HCT116 (cell line): ENCODE results near the gene IL4. TPM values are rescaled to one million over a fixed set of nuclear protein-coding genes. Genes with fewer than 3 reads are reported as not detected.

ENCODE experiments used
- ATAC-seq: fragments of 200-7000 bp; cut with Tn5 transposase; 2 replicates; pipeline ENCODE4 v1.9.1; 2020; ENCODE audit warnings: mild to moderate bottlenecking, moderate library complexity
- BruUV-seq: library from RNA; stranded (reverse); fragments of 400-500 nt; replicated peaks from 2 replicates; lab custom pipeline; 2021; lab: Mats Ljungman, UMichigan
- CTCF ChIA-PET: fragments of 300-600 bp; sonication (Branson Sonifier 250); formaldehyde crosslinking; loops from one replicate; lab custom pipeline; 2021; ENCODE audit warnings: antibody characterized with exemption; lab: Charles Lee
- POLR2A ChIA-PET: fragments of 300-600, 350-600 bp; sonication (Branson Sonifier 250); formaldehyde crosslinking; loops from one replicate; lab custom pipeline; 2021; ENCODE audit warnings: antibody characterized with exemption; lab: Charles Lee
- RAD21 ChIA-PET, 2 experiments: fragments of 300-600 bp; sonication (Branson Sonifier 250); formaldehyde crosslinking; loops; one replicate each; lab custom pipeline; 2023; ENCODE audit warnings: low total read pairs in 2 of 2; ENCODE audit not compliant: uncharacterized antibody in 2 of 2, unreplicated experiment in 2 of 2, low non-redundant PET in 1 of 2; lab: Charles Lee
- DNase-seq: peaks from one replicate; pipeline ENCODE4 v3.0.0-alpha.2; 2010; ENCODE audit warnings: low read depth, low spot score
- H2AFZ ChIP-seq: fragments of 200-600 bp; shearing (Covaris generic), sonication (generic); 2 replicates; pipeline ENCODE4 v1.6.1; 2017; ENCODE audit warnings: low read depth, mixed run types, mixed read lengths, antibody characterized with exemption, low read length; ENCODE audit not compliant: poor library complexity, severe bottlenecking
- H3K27ac ChIP-seq: 2 replicates; pipeline ENCODE4 v1.5.1; 2012; ENCODE audit warnings: low read depth, low read length
- H3K27me3 ChIP-seq: fragments of 200-600 bp; sonication (generic); 2 replicates; pipeline ENCODE4 v1.6.1; 2016; ENCODE audit warnings: mixed run types, low read length, mixed read lengths; ENCODE audit not compliant: insufficient read depth
- H3K36me3 ChIP-seq, 2 experiments: fragments of 200-500 bp in 1 of 2; fragments of 200-600 bp in 1 of 2; sonication (Bioruptor generic) in 1 of 2; sonication (generic) in 1 of 2; 2 replicates each; pipeline versions ENCODE4 v1.5.1 to v1.6.1; 2014 to 2016; ENCODE audit warnings: low read length in 2 of 2, inconsistent platforms in 1 of 2, mixed read lengths in 1 of 2, mixed run types in 1 of 2; ENCODE audit not compliant: insufficient read depth in 2 of 2, control insufficient read depth in 1 of 2
- H3K4me1 ChIP-seq, 2 experiments: fragments of 200-600 bp in 1 of 2; sonication (generic) in 1 of 2; 2 replicates each; pipeline versions ENCODE4 v1.5.1 to v1.6.1; 2012 to 2017; ENCODE audit warnings: low read length in 2 of 2, inconsistent platforms in 1 of 2, mild to moderate bottlenecking in 1 of 2, mixed read lengths in 1 of 2, mixed run types in 1 of 2, moderate library complexity in 1 of 2; ENCODE audit not compliant: insufficient read depth in 2 of 2, control insufficient read depth in 1 of 2
- H3K4me2 ChIP-seq: fragments of 200-600 bp; sonication (generic); 2 replicates; pipeline ENCODE4 v1.6.1; 2017; ENCODE audit warnings: mixed run types, low read length, mixed read lengths
- H3K4me3 ChIP-seq, 2 experiments: fragments of 200-600 bp in 1 of 2; sonication (generic) in 1 of 2; replicated peaks in 1 of 2; 2 replicates each; pipeline ENCODE4 v1.5.1; 2011 to 2016; ENCODE audit warnings: low read length in 2 of 2, control low read depth in 1 of 2, low read depth in 1 of 2, mild to moderate bottlenecking in 1 of 2, mixed read lengths in 1 of 2, mixed run types in 1 of 2
- H3K79me2 ChIP-seq: fragments of 200-600 bp; sonication (generic); 2 replicates; pipeline ENCODE4 v1.6.1; 2017; ENCODE audit warnings: mild to moderate bottlenecking, mixed run types, low read length, moderate library complexity, mixed read lengths; ENCODE audit not compliant: insufficient read depth
- H3K9ac ChIP-seq: fragments of 200-600 bp; sonication (generic); 2 replicates; pipeline ENCODE4 v1.6.1; 2016; ENCODE audit warnings: low read length, mixed read lengths
- H3K9me2 ChIP-seq: fragments of 200-600 bp; sonication (generic), shearing (Covaris generic); 2 replicates; pipeline ENCODE4 v1.6.1; 2017; ENCODE audit warnings: mixed run types, mild to moderate bottlenecking, moderate library complexity; ENCODE audit not compliant: insufficient read depth
- H3K9me3 ChIP-seq, 2 experiments: fragments of 200-500 bp in 1 of 2; fragments of 200-600 bp in 1 of 2; sonication (Bioruptor generic) in 1 of 2; sonication (generic) in 1 of 2; 2 replicates each; pipeline ENCODE4 v1.6.1; 2014 to 2017; ENCODE audit warnings: low read length in 2 of 2, mixed read lengths in 2 of 2, inconsistent platforms in 1 of 2, low read depth in 1 of 2, mild to moderate bottlenecking in 1 of 2, mixed run types in 1 of 2, moderate library complexity in 1 of 2; ENCODE audit not compliant: control insufficient read depth in 1 of 2, insufficient read depth in 1 of 2
- H4K20me1 ChIP-seq: fragments of 200-600 bp; sonication (generic), shearing (Covaris generic); 2 replicates; pipeline ENCODE4 v1.6.1; 2017; ENCODE audit warnings: mixed run types, mild to moderate bottlenecking, moderate library complexity; ENCODE audit not compliant: insufficient read depth
- ATF3 ChIP-seq: IDR thresholded peaks from 2 replicates; pipeline ENCODE4 v1.6.1; 2012
- CBX3 ChIP-seq: IDR thresholded peaks from 2 replicates; pipeline ENCODE4 v1.6.1; 2012; ENCODE audit warnings: low read depth
- CEBPB ChIP-seq: IDR thresholded peaks from 2 replicates; pipeline ENCODE4 v1.6.1; 2012; ENCODE audit warnings: low read depth
- CTCF ChIP-seq, 3 experiments: fragments of 200-600 bp in 1 of 3; sonication (generic) in 1 of 3; IDR thresholded peaks in 2 of 3; conservative IDR thresholded peaks in 1 of 3; 2 replicates each; pipeline ENCODE4 v1.5.1; 2012 to 2017; ENCODE audit warnings: low read depth in 2 of 3, low read length in 2 of 3, antibody characterized with exemption in 1 of 3, borderline replicate concordance in 1 of 3, control low read depth in 1 of 3, mild to moderate bottlenecking in 1 of 3, mixed read lengths in 1 of 3, mixed run types in 1 of 3, moderate library complexity in 1 of 3; ENCODE audit not compliant: insufficient read depth in 1 of 3
- EGR1 ChIP-seq: IDR thresholded peaks from 2 replicates; pipeline ENCODE4 v1.6.1; 2012; ENCODE audit warnings: low read depth
- ELF1 ChIP-seq: IDR thresholded peaks from 2 replicates; pipeline ENCODE4 v1.6.1; 2012; ENCODE audit warnings: low read depth, borderline replicate concordance
- EZH2phosphoT487 ChIP-seq: fragments of 200-600 bp; IDR thresholded peaks from 2 replicates; pipeline ENCODE4 v1.6.1; 2018; ENCODE audit warnings: antibody characterized with exemption, borderline replicate concordance
- JUND ChIP-seq: IDR thresholded peaks from 2 replicates; pipeline ENCODE4 v1.6.1; 2012
- MAX ChIP-seq: IDR thresholded peaks from 2 replicates; pipeline ENCODE4 v1.6.1; 2012
- POLR2AphosphoS5 ChIP-seq: IDR thresholded peaks from 2 replicates; pipeline ENCODE4 v1.6.1; 2011; ENCODE audit warnings: mild to moderate bottlenecking, low read depth, low read length, moderate library complexity
- RAD21 ChIP-seq: IDR thresholded peaks from 2 replicates; pipeline ENCODE4 v1.6.1; 2012; ENCODE audit warnings: low read depth, mild to moderate bottlenecking
- REST ChIP-seq: IDR thresholded peaks from 2 replicates; pipeline ENCODE4 v1.6.1; 2012; ENCODE audit warnings: low read depth
- SIN3A ChIP-seq: IDR thresholded peaks from 2 replicates; pipeline ENCODE4 v1.6.1; 2012; ENCODE audit warnings: low read depth
- SP1 ChIP-seq: IDR thresholded peaks from 2 replicates; pipeline ENCODE4 v1.6.1; 2012; ENCODE audit warnings: low read depth
- SRF ChIP-seq: IDR thresholded peaks from 2 replicates; pipeline ENCODE4 v1.6.1; 2012; ENCODE audit warnings: low read depth
- TCF7L2 ChIP-seq: IDR thresholded peaks from 2 replicates; pipeline ENCODE4 v1.7.0; 2011; ENCODE audit warnings: borderline replicate concordance, inconsistent platforms; ENCODE audit not compliant: insufficient read depth, insufficient read length; ENCODE audit errors: extremely low read depth
- YY1 ChIP-seq: IDR thresholded peaks from 2 replicates; pipeline ENCODE4 v1.6.1; 2011; ENCODE audit warnings: low read length, low read depth, moderate library complexity, mild to moderate bottlenecking; ENCODE audit not compliant: insufficient replicate concordance; ENCODE audit errors: extremely low read depth
- ZBTB33 ChIP-seq: IDR thresholded peaks from 2 replicates; pipeline ENCODE4 v1.6.1; 2011; ENCODE audit warnings: mild to moderate bottlenecking, low read length, moderate library complexity; ENCODE audit not compliant: insufficient replicate concordance; ENCODE audit errors: extremely low read depth
- ZNF274 ChIP-seq: fragments of 200-500 bp; sonication (Bioruptor generic); IDR thresholded peaks from 2 replicates; pipeline ENCODE4 v1.6.1; 2014; ENCODE audit warnings: mild to moderate bottlenecking, low read depth, low read length, inconsistent platforms
- intact Hi-C: fragments of 100-400 bp; cut with micrococcal nuclease; formaldehyde crosslinking; loops from 2 replicates; pipeline ENCODE4 v1.10.0; 2022
- total RNA-seq: library from RNA; stranded (reverse); gene quantifications from one replicate; pipeline ENCODE4 v1.2.1, GENCODE V29; 2021; ENCODE audit not compliant: unreplicated experiment

The IL4 gene
- total RNA-seq, 1 experiment from 2014 or later = not detected

GRCh38 chr5:132629230-132629944, 44.4 kb upstream of the IL4 start:
- ChIA-PET RAD21 (no interaction called here), POLR2A (no interaction called here), CTCF (no interaction called here)
- no peaks in the 10 kb centered on the region for H3K9me2 ChIP-seq
- H3K79me2 ChIP-seq = no peaks in the 10 kb centered on the region
- H3K36me3 ChIP-seq = peaks cover 4 to 7% of the 10 kb centered on the region in 2 experiments; a peak in 3 of 4 replicates
- no peak overlapping the region for H3K4me2 ChIP-seq
- no peak for TF ChIP-seq EZH2phosphoT487
- TF ChIP-seq CTCF (IDR thresholded peaks at IDR 0.05 in 2 of 3, conservative IDR thresholded peaks at IDR 0.05 in 1 of 3; ENCODE audit: borderline replicate concordance in 1 of 3, insufficient read depth in 1 of 3, low read depth in 2 of 3, low read length in 2 of 3) = no peak
- TF ChIP-seq RAD21 = no peak
- no peak for TF ChIP-seq EGR1
- no peak for TF ChIP-seq ZNF274
- no peak for TF ChIP-seq REST
- TF ChIP-seq ELF1 = no peak
- TF ChIP-seq CEBPB = no peak
- TF ChIP-seq YY1 = no peak
- no peak for TF ChIP-seq POLR2AphosphoS5
- no peak for TF ChIP-seq MAX
- TF ChIP-seq CBX3 = no peak
- TF ChIP-seq ZBTB33 = no peak
- no peak for TF ChIP-seq JUND
- no peak for TF ChIP-seq SP1
- no peak for TF ChIP-seq SRF
- no peak for TF ChIP-seq SIN3A
- no peak for TF ChIP-seq ATF3
- no peak for TF ChIP-seq TCF7L2
- ATAC-seq = no peak
- no peaks in the 10 kb centered on the region for H3K9me3 ChIP-seq
- no peaks in the 10 kb centered on the region for H4K20me1 ChIP-seq
- H3K4me1 ChIP-seq = no peaks in the 10 kb centered on the region
- no peak for DNase-seq
- H3K27me3 ChIP-seq = no peaks in the 10 kb centered on the region
- H3K27ac ChIP-seq = no peak overlapping the region
- BruUV-seq = no TSS peak
- no peak overlapping the region for H3K4me3 ChIP-seq
- H2AFZ ChIP-seq = no peak overlapping the region
- no peak overlapping the region for H3K9ac ChIP-seq
- intact Hi-C loops = no loop called here
